Progenitor cell of endocrine pancreas (in vitro differentiated cells): ENCODE results near the gene ANO2. TPM values are rescaled to one million over a fixed set of nuclear protein-coding genes. Genes with fewer than 3 reads are reported as not detected.
"Not testable (repeated sequence)": the region's sequence is repeated elsewhere in the genome, so short reads cannot be mapped to it uniquely, and the experiment has no call there.

Source experiments
- DNase-seq: peaks from one replicate; pipeline ENCODE4 v3.0.0; 2021; ENCODE audit warnings: low spot score; ENCODE audit not compliant: unreplicated experiment
- H3K27ac Mint-ChIP-seq: 2 replicates; pipeline ENCODE4 v1.8.0; 2021; ENCODE audit warnings: mild to moderate bottlenecking, moderate library complexity, mixed read lengths
- H3K27me3 Mint-ChIP-seq: 2 replicates; pipeline ENCODE4 v1.8.0; 2021; ENCODE audit warnings: mixed read lengths
- H3K36me3 Mint-ChIP-seq: 2 replicates; pipeline ENCODE4 v1.8.0; 2022; ENCODE audit warnings: mixed read lengths; ENCODE audit not compliant: insufficient read depth
- H3K4me1 Mint-ChIP-seq: 2 replicates; pipeline ENCODE4 v1.8.0; 2021; ENCODE audit warnings: low read depth, mixed read lengths
- H3K4me3 Mint-ChIP-seq: 2 replicates; pipeline ENCODE4 v1.8.0; 2021; ENCODE audit warnings: low read depth, mild to moderate bottlenecking, moderate library complexity, mixed read lengths
- H3K9me3 Mint-ChIP-seq: 2 replicates; pipeline ENCODE4 v1.8.0; 2021; ENCODE audit warnings: low read depth, mixed read lengths
- total RNA-seq: library from RNA; stranded (reverse); gene quantifications from 2 replicates; pipeline ENCODE4 v1.2.1, GENCODE V29; 2021
- TF ChIP-seq, protein P1 (sequence below): fragments of 200-600 bp; sonication (generic); IDR thresholded peaks from one replicate; pipeline ENCODE4 v1.5.0; 2021; ENCODE audit warnings: antibody characterized with exemption, mild to moderate bottlenecking; ENCODE audit not compliant: unreplicated experiment

Gene ANO2
- total RNA-seq, 1 donor from 2014 or later, result 2.8 TPM

DNA sequence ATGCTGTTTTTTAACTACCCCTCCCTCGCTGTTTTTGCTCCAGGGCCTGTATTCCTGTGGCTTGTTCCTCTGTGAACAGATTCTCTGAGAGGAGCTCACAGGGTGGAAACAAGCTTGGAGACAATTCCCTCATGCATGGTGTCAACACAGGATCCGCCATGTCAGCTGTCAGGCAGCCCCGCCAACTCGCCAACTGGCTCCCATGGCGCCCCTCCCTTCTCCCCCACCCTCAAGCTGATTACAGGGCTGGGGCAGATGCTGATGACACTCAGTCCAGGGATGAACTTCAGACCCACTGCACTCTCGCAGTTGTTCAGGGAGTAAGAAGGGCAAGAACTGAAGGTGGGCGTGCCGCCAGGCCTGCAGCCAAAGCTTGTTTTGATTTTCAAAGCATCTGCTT lies 283.2 kb downstream of the ANO2 start:
- Mint-ChIP-seq H3K4me3 (no peak overlapping the region), H3K27ac (no peak overlapping the region), H3K27me3 (peaks cover 7% of the 10 kb centered on the region), H3K9me3 (no peaks in the 10 kb centered on the region), H3K4me1 (no peaks in the 10 kb centered on the region), H3K36me3 (no peaks in the 10 kb centered on the region)
- TF ChIP-seq, protein P1, sequence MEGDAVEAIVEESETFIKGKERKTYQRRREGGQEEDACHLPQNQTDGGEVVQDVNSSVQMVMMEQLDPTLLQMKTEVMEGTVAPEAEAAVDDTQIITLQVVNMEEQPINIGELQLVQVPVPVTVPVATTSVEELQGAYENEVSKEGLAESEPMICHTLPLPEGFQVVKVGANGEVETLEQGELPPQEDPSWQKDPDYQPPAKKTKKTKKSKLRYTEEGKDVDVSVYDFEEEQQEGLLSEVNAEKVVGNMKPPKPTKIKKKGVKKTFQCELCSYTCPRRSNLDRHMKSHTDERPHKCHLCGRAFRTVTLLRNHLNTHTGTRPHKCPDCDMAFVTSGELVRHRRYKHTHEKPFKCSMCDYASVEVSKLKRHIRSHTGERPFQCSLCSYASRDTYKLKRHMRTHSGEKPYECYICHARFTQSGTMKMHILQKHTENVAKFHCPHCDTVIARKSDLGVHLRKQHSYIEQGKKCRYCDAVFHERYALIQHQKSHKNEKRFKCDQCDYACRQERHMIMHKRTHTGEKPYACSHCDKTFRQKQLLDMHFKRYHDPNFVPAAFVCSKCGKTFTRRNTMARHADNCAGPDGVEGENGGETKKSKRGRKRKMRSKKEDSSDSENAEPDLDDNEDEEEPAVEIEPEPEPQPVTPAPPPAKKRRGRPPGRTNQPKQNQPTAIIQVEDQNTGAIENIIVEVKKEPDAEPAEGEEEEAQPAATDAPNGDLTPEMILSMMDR, result no peak
- DNase-seq, result no peak

DNA sequence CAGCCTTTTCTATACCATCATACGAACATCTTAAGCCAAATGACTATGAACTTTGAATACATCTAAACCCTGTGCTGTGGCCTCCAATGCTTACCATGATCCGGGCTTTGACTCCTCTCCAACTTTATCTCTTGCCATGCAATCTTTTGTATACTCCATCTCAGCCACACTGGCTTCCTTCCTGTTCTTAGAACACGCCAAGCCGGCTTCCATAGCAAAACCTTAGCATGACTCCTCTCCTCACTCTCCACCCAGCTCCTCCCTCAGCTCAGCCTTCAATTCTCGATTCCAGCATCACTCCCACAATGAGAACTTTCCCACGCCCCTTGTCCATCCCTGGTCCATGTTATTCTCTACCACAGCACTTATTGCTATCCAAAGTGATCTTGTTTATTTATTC lies 284.8 kb downstream of the ANO2 start:
- TF ChIP-seq, protein P1, result no peak
- H3K4me3 Mint-ChIP-seq, result no peak overlapping the region
- no peak for DNase-seq
- no peak overlapping the region for H3K27ac Mint-ChIP-seq
- H3K27me3 Mint-ChIP-seq, result peaks cover 4% of the 10 kb centered on the region
- H3K4me1 Mint-ChIP-seq, result no peaks in the 10 kb centered on the region
- no peaks in the 10 kb centered on the region for H3K36me3 Mint-ChIP-seq
- H3K9me3 Mint-ChIP-seq, result no peaks in the 10 kb centered on the region

DNA sequence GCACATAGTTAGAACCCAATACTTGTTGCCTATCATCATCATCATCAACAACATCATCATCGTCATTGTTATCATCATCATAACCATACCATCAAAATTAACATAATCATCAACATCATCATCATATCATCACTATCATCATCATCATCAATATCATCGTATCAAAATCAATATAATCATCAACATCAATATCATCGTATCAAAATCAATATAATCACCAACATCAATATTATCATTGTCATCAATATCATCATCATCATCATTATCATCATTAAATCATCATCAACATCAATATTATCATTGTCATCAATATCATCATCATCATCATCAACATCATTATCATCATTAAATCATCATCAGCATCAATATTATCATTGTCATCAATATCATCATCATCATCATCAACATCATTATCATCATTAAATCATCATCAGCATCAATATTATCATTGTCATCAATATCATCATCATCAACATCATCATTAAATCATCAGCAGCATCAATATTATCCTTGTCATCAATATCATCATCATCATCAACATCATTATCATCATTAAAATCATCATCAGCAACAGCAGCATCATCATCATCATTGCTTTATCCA lies 286.6 kb downstream of the ANO2 start:
- DNase-seq, H3K36me3 Mint-ChIP-seq, H3K4me1 Mint-ChIP-seq, H3K4me3 Mint-ChIP-seq, H3K9me3 Mint-ChIP-seq, H3K27ac Mint-ChIP-seq, H3K27me3 Mint-ChIP-seq: not testable (repeated sequence)

DNA sequence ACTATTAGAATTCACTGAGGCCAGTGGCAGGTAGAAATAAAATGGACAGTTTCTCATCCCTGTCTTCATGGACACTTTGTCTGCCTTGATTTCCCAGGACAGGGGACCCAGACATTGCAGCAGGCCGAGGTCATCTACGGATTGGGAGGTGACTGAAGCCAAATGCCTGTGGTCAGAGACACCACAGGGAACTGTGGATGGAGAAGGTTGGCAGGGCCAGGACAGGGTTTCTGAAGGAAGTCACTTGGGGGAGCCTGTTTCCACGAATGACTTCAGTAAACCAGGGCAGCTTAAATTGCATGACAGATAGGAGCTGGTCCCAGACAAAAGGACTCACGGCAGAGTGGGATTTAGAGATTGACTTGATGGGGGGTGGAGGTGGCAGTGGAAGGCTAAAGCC lies 288.2 kb downstream of the ANO2 start:
- Mint-ChIP-seq H3K9me3 (no peaks in the 10 kb centered on the region), H3K36me3 (no peaks in the 10 kb centered on the region), H3K4me3 (no peak overlapping the region), H3K4me1 (no peaks in the 10 kb centered on the region), H3K27ac (no peak overlapping the region), H3K27me3 (peaks cover 4% of the 10 kb centered on the region)
- DNase-seq, result no peak
- TF ChIP-seq, protein P1, result no peak

DNA sequence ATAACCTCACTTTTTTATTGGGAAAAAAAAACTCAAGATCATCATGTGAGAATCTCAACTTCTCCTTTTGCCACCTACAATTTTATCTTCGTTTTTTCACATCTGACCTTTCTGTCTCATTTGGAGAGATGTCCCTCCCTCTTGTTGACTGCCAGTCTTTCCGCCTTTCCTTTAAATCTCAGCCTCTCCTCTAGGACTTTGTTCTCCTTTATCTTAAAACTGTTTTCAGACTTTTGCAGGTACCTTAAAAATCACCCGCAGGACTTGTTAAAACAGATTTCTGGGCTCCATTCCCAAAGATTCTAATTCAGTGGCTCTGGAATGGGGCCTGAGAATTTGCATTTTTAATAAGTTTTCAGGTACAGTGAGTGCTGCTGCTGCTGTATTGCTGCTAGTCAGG lies 289.9 kb downstream of the ANO2 start:
- no peaks in the 10 kb centered on the region for H3K36me3 Mint-ChIP-seq
- no peak overlapping the region for H3K27ac Mint-ChIP-seq
- no peak overlapping the region for H3K4me3 Mint-ChIP-seq
- H3K4me1 Mint-ChIP-seq, result no peaks in the 10 kb centered on the region
- TF ChIP-seq, protein P1, result no peak
- H3K27me3 Mint-ChIP-seq, result peaks cover 4% of the 10 kb centered on the region
- DNase-seq, result no peak
- peaks cover 3% of the 10 kb centered on the region for H3K9me3 Mint-ChIP-seq

DNA sequence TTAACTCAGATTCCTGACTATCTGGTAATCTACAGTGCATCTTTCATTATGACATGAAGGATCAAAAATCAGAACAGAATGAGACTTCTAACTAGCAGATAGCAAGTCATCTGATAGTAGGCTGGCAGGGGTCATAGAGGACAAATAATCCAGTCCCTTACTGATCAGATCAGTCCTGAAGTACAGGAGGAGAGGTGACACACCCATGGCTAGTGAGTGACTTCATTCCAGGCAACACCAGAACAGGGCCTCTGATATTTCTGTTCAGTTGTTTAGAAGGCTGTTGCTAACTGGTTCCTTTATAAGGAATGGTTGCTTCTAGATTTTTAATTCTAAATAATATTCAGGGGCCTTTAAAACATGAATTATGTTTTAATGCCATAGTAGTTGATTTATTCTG lies 291.0 kb downstream of the ANO2 start:
- no peak for DNase-seq
- TF ChIP-seq, protein P1, result no peak
- H3K27me3 Mint-ChIP-seq, result peaks cover 7% of the 10 kb centered on the region
- H3K4me1 Mint-ChIP-seq, result no peaks in the 10 kb centered on the region
- no peaks in the 10 kb centered on the region for H3K36me3 Mint-ChIP-seq
- no peak overlapping the region for H3K4me3 Mint-ChIP-seq
- no peak overlapping the region for H3K27ac Mint-ChIP-seq
- H3K9me3 Mint-ChIP-seq, result peaks cover 3% of the 10 kb centered on the region
